ENCODE results near the gene KCNC1.

Gene KCNC1

GRCh38 chr11:17743808-17744119 is 9.2 kb downstream of the KCNC1 start:
- no peak for DNase-seq (ENCODE audit: low read depth)
- H3K4me3 ChIP-seq (ENCODE audit: low read depth, low read length) = no peak overlapping the region
- no peak for TF ChIP-seq CTCF (IDR thresholded peaks at IDR 0.05; ENCODE audit: control insufficient read depth, extremely low read depth, insufficient read depth)

GRCh38 chr11:17744151-17744940 is 9.8 kb downstream of the KCNC1 start:
- TF ChIP-seq CTCF (IDR thresholded peaks at IDR 0.05; ENCODE audit: control insufficient read depth, extremely low read depth, insufficient read depth) = no peak
- DNase-seq (ENCODE audit: low read depth) = no peak

GRCh38 chr11:17745023-17745772 is 10.6 kb downstream of the KCNC1 start:
- no peak for TF ChIP-seq CTCF (IDR thresholded peaks at IDR 0.05; ENCODE audit: control insufficient read depth, extremely low read depth, insufficient read depth)
- DNase-seq (ENCODE audit: low read depth) = no peak
- no peak overlapping the region for H3K4me3 ChIP-seq (ENCODE audit: low read depth, low read length)

More at GRCh38 chr11:17744151-17744940, 9.8 kb downstream of the KCNC1 start:
- no peak overlapping the region for H3K4me3 ChIP-seq (ENCODE audit: low read depth, low read length)

GRCh38 chr11:17746096-17746495 is 11.5 kb downstream of the KCNC1 start:
- H3K4me3 ChIP-seq (ENCODE audit: low read depth, low read length) = no peak overlapping the region
- no peak for TF ChIP-seq CTCF (IDR thresholded peaks at IDR 0.05; ENCODE audit: control insufficient read depth, extremely low read depth, insufficient read depth)
- DNase-seq (ENCODE audit: low read depth) = no peak

GRCh38 chr11:17747131-17747955 is 12.8 kb downstream of the KCNC1 start:
- DNase-seq (ENCODE audit: low read depth) = no peak
- TF ChIP-seq CTCF (IDR thresholded peaks at IDR 0.05; ENCODE audit: control insufficient read depth, extremely low read depth, insufficient read depth) = no peak
- H3K4me3 ChIP-seq (ENCODE audit: low read depth, low read length) = no peak overlapping the region

GRCh38 chr11:17748044-17748443 is 13.5 kb downstream of the KCNC1 start:
- H3K4me3 ChIP-seq (ENCODE audit: low read depth, low read length) = no peak overlapping the region
- DNase-seq (ENCODE audit: low read depth) = no peak
- no peak for TF ChIP-seq CTCF (IDR thresholded peaks at IDR 0.05; ENCODE audit: control insufficient read depth, extremely low read depth, insufficient read depth)

Data from LNCaP clone FGC (cell line).